C4-2B (cell line): ENCODE measurements around the gene GNG2.

ENCODE experiments used
- H3K27ac ChIP-seq: fragments of 450-650 bp; 2 replicates; pipeline ENCODE4 v1.5.1; 2017
- ZFX ChIP-seq: fragments of 450-650 bp; IDR thresholded peaks from 2 replicates; pipeline ENCODE4 v1.6.1; 2017
- TF ChIP-seq, protein P1 (sequence below): fragments of 450-650 bp; conservative IDR thresholded peaks from 2 replicates; pipeline ENCODE4 v1.5.1; 2017; ENCODE audit warnings: mild to moderate bottlenecking

The GNG2 gene

GRCh38 chr14:51860164-51860824 lies at the start of gene GNG2:
Gene GNG2 (plus strand): TSS chr14:51860612. CDS start chr14:51950679, 90,067 bp downstream.
- TF ChIP-seq, protein P1, sequence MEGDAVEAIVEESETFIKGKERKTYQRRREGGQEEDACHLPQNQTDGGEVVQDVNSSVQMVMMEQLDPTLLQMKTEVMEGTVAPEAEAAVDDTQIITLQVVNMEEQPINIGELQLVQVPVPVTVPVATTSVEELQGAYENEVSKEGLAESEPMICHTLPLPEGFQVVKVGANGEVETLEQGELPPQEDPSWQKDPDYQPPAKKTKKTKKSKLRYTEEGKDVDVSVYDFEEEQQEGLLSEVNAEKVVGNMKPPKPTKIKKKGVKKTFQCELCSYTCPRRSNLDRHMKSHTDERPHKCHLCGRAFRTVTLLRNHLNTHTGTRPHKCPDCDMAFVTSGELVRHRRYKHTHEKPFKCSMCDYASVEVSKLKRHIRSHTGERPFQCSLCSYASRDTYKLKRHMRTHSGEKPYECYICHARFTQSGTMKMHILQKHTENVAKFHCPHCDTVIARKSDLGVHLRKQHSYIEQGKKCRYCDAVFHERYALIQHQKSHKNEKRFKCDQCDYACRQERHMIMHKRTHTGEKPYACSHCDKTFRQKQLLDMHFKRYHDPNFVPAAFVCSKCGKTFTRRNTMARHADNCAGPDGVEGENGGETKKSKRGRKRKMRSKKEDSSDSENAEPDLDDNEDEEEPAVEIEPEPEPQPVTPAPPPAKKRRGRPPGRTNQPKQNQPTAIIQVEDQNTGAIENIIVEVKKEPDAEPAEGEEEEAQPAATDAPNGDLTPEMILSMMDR = no peak
- no peak for TF ChIP-seq ZFX
- no peak within 1 kb of the TSS for H3K27ac ChIP-seq

DNA sequence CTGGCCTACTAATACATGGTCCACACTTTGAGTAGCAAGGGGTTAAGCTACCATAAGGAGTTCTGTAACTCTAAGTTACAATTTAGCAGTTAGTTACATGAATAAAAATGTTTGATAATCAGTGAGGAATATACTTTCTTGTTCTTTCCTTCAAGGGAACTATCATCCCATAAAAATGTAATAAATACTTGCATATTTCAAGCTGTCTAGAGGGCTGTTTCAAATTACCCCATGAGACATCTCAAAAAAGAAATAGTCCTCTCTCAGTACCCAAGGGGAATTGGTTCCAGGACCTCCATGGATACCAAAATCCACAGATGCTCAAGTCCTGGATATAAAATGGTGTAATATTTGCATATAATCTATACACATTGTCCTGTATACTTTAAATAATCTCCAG lies 48.7 kb upstream of the GNG2 start:
- H3K27ac ChIP-seq = no peak overlapping the region
- no peak for TF ChIP-seq ZFX
- TF ChIP-seq, protein P1 = no peak

DNA sequence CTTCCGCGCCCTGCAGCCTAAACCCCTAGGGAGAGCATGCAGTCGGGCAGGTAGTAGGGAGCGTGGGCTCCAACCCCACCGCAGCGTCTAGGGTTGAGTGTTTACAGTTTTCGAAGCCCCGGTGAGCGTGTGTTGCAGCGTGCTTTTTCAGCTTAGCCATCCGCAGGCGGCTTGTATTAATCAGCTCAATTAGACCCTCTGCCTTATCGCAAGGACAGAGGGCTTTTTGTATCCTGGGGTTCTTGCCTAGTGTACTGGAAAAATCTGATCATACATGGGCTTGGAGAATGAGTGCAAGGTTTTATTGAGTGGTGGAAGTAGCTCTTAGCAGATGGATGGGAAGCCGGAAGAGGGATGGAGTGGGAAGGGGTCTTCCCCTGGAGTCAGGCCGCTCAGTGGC lies 44.4 kb upstream of the GNG2 start:
- no peak for TF ChIP-seq ZFX
- TF ChIP-seq, protein P1 = no peak
- no peak overlapping the region for H3K27ac ChIP-seq

GRCh38 chr14:51817326-51817725 lies 43.1 kb upstream of the GNG2 start:
- no peak overlapping the region for H3K27ac ChIP-seq
- TF ChIP-seq, protein P1 = no peak
- no peak for TF ChIP-seq ZFX

GRCh38 chr14:51818748-51819380 lies 41.5 kb upstream of the GNG2 start:
- TF ChIP-seq, protein P1 = no peak
- TF ChIP-seq ZFX = no peak
- no peak overlapping the region for H3K27ac ChIP-seq

DNA sequence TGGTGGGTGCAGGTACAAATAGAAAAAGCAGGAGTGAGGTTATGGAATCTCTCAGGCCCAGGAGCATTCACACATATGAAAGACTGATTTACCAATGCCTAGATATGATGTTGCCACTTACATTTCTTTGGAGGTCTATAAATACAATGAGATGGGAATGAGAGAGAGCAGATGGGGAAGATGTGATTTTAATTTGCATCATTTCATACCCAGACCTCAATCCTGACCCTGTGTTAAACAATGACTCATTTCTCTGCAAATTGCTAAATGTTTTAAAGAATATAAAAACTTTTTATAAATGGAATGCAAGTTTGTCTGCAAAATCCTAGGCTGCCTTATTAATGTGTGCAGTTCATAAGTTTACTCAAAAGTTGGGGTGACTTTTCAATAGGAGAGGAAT lies 38.6 kb upstream of the GNG2 start:
- no peak overlapping the region for H3K27ac ChIP-seq
- no peak for TF ChIP-seq ZFX
- TF ChIP-seq, protein P1 = no peak

- TF ChIP-seq, protein P1 = no peak
- TF ChIP-seq ZFX = no peak
Observed at GRCh38 chr14:51822499-51822898, 37.9 kb upstream of the GNG2 start.

More at GRCh38 chr14:51822499-51822898, 37.9 kb upstream of the GNG2 start:
- no peak overlapping the region for H3K27ac ChIP-seq
